ENCODE measurements around the gene UBE2E1.

GRCh38 chr3:23809294-23809693, 3.5 kb downstream of the UBE2E1 start:
- TF ChIP-seq, protein P1, sequence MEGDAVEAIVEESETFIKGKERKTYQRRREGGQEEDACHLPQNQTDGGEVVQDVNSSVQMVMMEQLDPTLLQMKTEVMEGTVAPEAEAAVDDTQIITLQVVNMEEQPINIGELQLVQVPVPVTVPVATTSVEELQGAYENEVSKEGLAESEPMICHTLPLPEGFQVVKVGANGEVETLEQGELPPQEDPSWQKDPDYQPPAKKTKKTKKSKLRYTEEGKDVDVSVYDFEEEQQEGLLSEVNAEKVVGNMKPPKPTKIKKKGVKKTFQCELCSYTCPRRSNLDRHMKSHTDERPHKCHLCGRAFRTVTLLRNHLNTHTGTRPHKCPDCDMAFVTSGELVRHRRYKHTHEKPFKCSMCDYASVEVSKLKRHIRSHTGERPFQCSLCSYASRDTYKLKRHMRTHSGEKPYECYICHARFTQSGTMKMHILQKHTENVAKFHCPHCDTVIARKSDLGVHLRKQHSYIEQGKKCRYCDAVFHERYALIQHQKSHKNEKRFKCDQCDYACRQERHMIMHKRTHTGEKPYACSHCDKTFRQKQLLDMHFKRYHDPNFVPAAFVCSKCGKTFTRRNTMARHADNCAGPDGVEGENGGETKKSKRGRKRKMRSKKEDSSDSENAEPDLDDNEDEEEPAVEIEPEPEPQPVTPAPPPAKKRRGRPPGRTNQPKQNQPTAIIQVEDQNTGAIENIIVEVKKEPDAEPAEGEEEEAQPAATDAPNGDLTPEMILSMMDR (IDR thresholded peaks at IDR 0.05): no peak
- no peak for TF ChIP-seq POLR2A (IDR thresholded peaks at IDR 0.05)
